Ascending aorta (tissue), 2 donors: ENCODE measurements around the gene RPTOR. TPM values are rescaled to one million over a fixed set of nuclear protein-coding genes. Genes with fewer than 3 reads are reported as not detected.

Experiments
- DNase-seq, 2 donors: peaks; one replicate each; pipeline ENCODE4 v3.0.0-alpha.2; 2019; ENCODE audit warnings: low spot score in 2 of 2
- H3K27ac ChIP-seq, 2 donors: fragments of 200-600 bp; sonication (generic); one replicate each; pipeline ENCODE4 v1.5.1; 2016 to 2017; ENCODE audit warnings: mild to moderate bottlenecking in 1 of 2
- H3K27me3 ChIP-seq: fragments of 200-600 bp; sonication (generic); one replicate; pipeline ENCODE4 v1.5.1; 2017
- H3K36me3 ChIP-seq, 2 donors: fragments of 200-600 bp; sonication (generic); one replicate each; pipeline ENCODE4 v1.5.1; 2016
- H3K4me1 ChIP-seq, 2 donors: fragments of 200-600 bp; sonication (generic); one replicate each; pipeline ENCODE4 v1.5.1; 2016 to 2017; ENCODE audit warnings: mild to moderate bottlenecking in 1 of 2
- H3K4me3 ChIP-seq, 2 donors: fragments of 200-600 bp; sonication (generic); one replicate each; pipeline ENCODE4 v1.5.1; 2016 to 2017; ENCODE audit warnings: mild to moderate bottlenecking in 1 of 2
- H3K9me3 ChIP-seq, 2 donors: fragments of 200-600 bp; sonication (generic); one replicate each; pipeline ENCODE4 v1.5.1; 2016
- CTCF ChIP-seq, 3 experiments: fragments of 200-600 bp in 2 of 3; fragments of 450-650 bp in 1 of 3; sonication (generic) in 2 of 3; IDR thresholded peaks; one replicate each; pipeline ENCODE4 v1.5.1; 2016 to 2019; ENCODE audit warnings: antibody characterized with exemption in 3 of 3, mild to moderate bottlenecking in 1 of 3, moderate library complexity in 1 of 3
- intact Hi-C: fragments of 100-400 bp; cut with DNase I; formaldehyde crosslinking; loops from one replicate; pipeline ENCODE4 v1.15.1; 2023
- total RNA-seq: library from RNA; depleted of rRNA; stranded (reverse); fragments of >200 nt; gene quantifications from one replicate; pipeline ENCODE4 v1.1.0, GENCODE V29; 2016

The RPTOR gene
- total RNA-seq, 1 donor from 2014 or later, result 36.1 TPM

- H3K36me3 ChIP-seq, result peaks cover 7 to 21% of the 10 kb centered on the region in 2 donors
- H3K27me3 ChIP-seq, result no peaks in the 10 kb centered on the region
- intact Hi-C loops, result no loop called here
- no peak for DNase-seq
- H3K9me3 ChIP-seq, result no peaks in the 10 kb centered on the region
- no peak for TF ChIP-seq CTCF (IDR thresholded peaks at IDR 0.05)
- H3K4me3 ChIP-seq, result no peak overlapping the region
- H3K4me1 ChIP-seq, result peaks cover 7 to 8% of the 10 kb centered on the region in 2 donors
- H3K27ac ChIP-seq, result no peak overlapping the region
Observed at GRCh38 chr17:80913928-80914821, 369.5 kb downstream of the RPTOR start.

- intact Hi-C loops, result no loop called here
- H3K27me3 ChIP-seq, result no peaks in the 10 kb centered on the region
- no peak for TF ChIP-seq CTCF (IDR thresholded peaks at IDR 0.05)
Observed at GRCh38 chr17:80916246-80916645, 371.6 kb downstream of the RPTOR start.

GRCh38 chr17:80917716-80918560 is 373.3 kb downstream of the RPTOR start:
- H3K4me1 ChIP-seq, result peaks cover 7 to 11% of the 10 kb centered on the region in 2 donors

More at GRCh38 chr17:80916246-80916645, 371.6 kb downstream of the RPTOR start:
- H3K4me1 ChIP-seq, result peaks cover 7 to 11% of the 10 kb centered on the region in 2 donors
- no peak for DNase-seq
- no peak overlapping the region for H3K4me3 ChIP-seq
- H3K36me3 ChIP-seq, result peaks cover 5 to 10% of the 10 kb centered on the region in 2 donors
- no peaks in the 10 kb centered on the region for H3K9me3 ChIP-seq
- no peak overlapping the region for H3K27ac ChIP-seq

GRCh38 chr17:80918731-80919130 is 374.1 kb downstream of the RPTOR start:
- H3K36me3 ChIP-seq, result peaks cover 14 to 19% of the 10 kb centered on the region in 2 donors
- peaks cover 7 to 11% of the 10 kb centered on the region in 2 donors for H3K4me1 ChIP-seq
- no peaks in the 10 kb centered on the region for H3K9me3 ChIP-seq
- H3K27ac ChIP-seq, result peak overlapping the region; percentile 9 to 63
- H3K4me3 ChIP-seq, result no peak overlapping the region
- H3K27me3 ChIP-seq, result no peaks in the 10 kb centered on the region
- intact Hi-C loops, result no loop called here
- no peak for TF ChIP-seq CTCF (IDR thresholded peaks at IDR 0.05)
- DNase-seq, result no peak

More at GRCh38 chr17:80917716-80918560, 373.3 kb downstream of the RPTOR start:
- H3K4me3 ChIP-seq, result no peak overlapping the region
- H3K27ac ChIP-seq, result no peak overlapping the region
- intact Hi-C loops, result no loop called here
- H3K9me3 ChIP-seq, result no peaks in the 10 kb centered on the region
- TF ChIP-seq CTCF (IDR thresholded peaks at IDR 0.05), result no peak
- H3K36me3 ChIP-seq, result peaks cover 10 to 13% of the 10 kb centered on the region in 2 donors
- no peaks in the 10 kb centered on the region for H3K27me3 ChIP-seq
- DNase-seq, result no peak

GRCh38 chr17:80919331-80920311 is 375.0 kb downstream of the RPTOR start:
- Histone ChIP-seq H3K4me3 (no peak overlapping the region), H3K4me1 (peaks cover 7 to 11% of the 10 kb centered on the region in 2 donors), H3K27ac (peak overlapping the region; percentile 9 to 63), H3K36me3 (peaks cover 18 to 28% of the 10 kb centered on the region in 2 donors), H3K27me3 (no peaks in the 10 kb centered on the region), H3K9me3 (no peaks in the 10 kb centered on the region)
- TF ChIP-seq CTCF (IDR thresholded peaks at IDR 0.05), result no peak
- intact Hi-C loops, result no loop called here
- no peak for DNase-seq
